Fibroblast of villous mesenchyme (primary cell): Measurements from ENCODE around the gene SCAP. TPM values are rescaled to one million over a fixed set of nuclear protein-coding genes. Genes with fewer than 3 reads are reported as not detected.
"Not testable (repeated sequence)": the region's sequence is repeated elsewhere in the genome, so short reads cannot be mapped to it uniquely, and the experiment has no call there.

Experiments
- DNase-seq: peaks from one replicate; pipeline ENCODE4 v3.0.0-alpha.2; 2010; ENCODE audit warnings: low read depth
- H3K4me3 ChIP-seq: 2 replicates; pipeline ENCODE4 v1.5.1; 2011; ENCODE audit warnings: low read depth, mild to moderate bottlenecking, low read length
- CTCF ChIP-seq: IDR thresholded peaks from 2 replicates; pipeline ENCODE4 v1.5.1; 2012; ENCODE audit warnings: low read depth, mild to moderate bottlenecking, low read length; ENCODE audit not compliant: insufficient read depth
- total RNA-seq: library from RNA; depleted of rRNA; stranded (reverse); fragments of >200 nt; gene quantifications from 2 replicates; pipeline ENCODE4 v1.2.3, GENCODE V29; 2012

The SCAP gene
- total RNA-seq, 1 donor, result 66.5 TPM

GRCh38 chr3:47479826-47480160, 4.1 kb upstream of the SCAP start:
- H3K4me3 ChIP-seq, result no peak overlapping the region
- no peak for DNase-seq
- TF ChIP-seq CTCF, result no peak

- no peak overlapping the region for H3K4me3 ChIP-seq
- no peak for TF ChIP-seq CTCF
- no peak for DNase-seq
These were observed 2.3 kb upstream of the SCAP start for GRCh38 chr3:47478022-47478421.

GRCh38 chr3:47476644-47477199, 981 bp upstream of the SCAP start:
- H3K4me3 ChIP-seq, result no peak overlapping the region
- DNase-seq, result no peak
- TF ChIP-seq CTCF, result no peak

GRCh38 chr3:47476330-47476626, 537 bp upstream of the SCAP start:
- DNase-seq, result no peak
- TF ChIP-seq CTCF, result no peak

GRCh38 chr3:47475029-47475569, 642 bp downstream of the SCAP start:
- no peak for TF ChIP-seq CTCF
- DNase-seq, result peak; percentile 69
- H3K4me3 ChIP-seq, result peak overlapping the region; percentile 74

More at GRCh38 chr3:47476330-47476626, 537 bp upstream of the SCAP start:
- H3K4me3 ChIP-seq, result peak overlapping the region; percentile 74

GRCh38 chr3:47473391-47473790, 2.4 kb downstream of the SCAP start:
- H3K4me3 ChIP-seq, result no peak overlapping the region
- TF ChIP-seq CTCF, result no peak
- DNase-seq, result no peak

- TF ChIP-seq CTCF, result no peak
- no peak overlapping the region for H3K4me3 ChIP-seq
- no peak for DNase-seq
These were observed 6.1 kb downstream of the SCAP start for GRCh38 chr3:47469616-47470015.

GRCh38 chr3:47468315-47468714, 7.4 kb downstream of the SCAP start:
- not testable (repeated sequence) for DNase-seq, H3K4me3 ChIP-seq
